HG02973 (cell line): ENCODE measurements around the gene ZSCAN2.

Experiments used
- ATAC-seq: cut with Tn5 transposase; IDR thresholded peaks from one replicate; pipeline ENCODE4 v1.9.1; 2021; ENCODE audit warnings: moderate library complexity; ENCODE audit not compliant: unreplicated experiment

Gene ZSCAN2

DNA sequence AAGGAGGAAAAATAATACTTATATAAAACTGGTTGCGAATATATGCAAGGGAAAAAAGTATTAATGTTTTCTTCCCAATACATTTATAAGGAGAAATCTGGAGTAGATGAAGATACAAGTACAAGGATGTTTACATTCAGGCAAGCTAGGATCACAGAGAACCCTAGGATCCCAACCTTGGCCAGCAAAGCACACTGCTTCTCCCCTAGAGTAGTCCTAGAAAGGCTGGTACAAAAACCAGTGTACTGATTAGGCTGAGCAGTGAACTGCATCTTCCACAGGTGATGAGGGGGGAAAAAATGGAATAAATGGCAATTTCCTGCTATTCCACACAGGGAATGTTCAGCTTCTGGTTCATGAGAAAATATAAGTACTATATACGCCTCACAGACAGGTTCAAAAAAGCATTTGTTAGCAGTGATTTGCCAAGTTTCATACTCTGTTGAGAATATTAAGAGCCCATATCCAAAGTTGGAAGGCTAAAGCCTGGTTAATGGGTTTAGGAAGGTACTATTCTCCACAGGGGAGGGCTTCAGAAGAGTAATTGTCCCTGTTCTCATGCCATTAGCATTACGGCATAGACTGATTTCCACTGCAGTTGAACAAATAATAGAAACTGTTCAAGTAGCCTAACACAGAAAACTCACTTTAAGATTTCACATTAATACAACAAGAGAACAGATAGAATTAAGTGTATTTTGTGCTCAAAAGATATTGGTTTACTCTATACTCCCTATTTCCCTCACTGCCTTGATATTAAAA lies 67.6 kb downstream of the ZSCAN2 start:
- ATAC-seq = no peak

DNA sequence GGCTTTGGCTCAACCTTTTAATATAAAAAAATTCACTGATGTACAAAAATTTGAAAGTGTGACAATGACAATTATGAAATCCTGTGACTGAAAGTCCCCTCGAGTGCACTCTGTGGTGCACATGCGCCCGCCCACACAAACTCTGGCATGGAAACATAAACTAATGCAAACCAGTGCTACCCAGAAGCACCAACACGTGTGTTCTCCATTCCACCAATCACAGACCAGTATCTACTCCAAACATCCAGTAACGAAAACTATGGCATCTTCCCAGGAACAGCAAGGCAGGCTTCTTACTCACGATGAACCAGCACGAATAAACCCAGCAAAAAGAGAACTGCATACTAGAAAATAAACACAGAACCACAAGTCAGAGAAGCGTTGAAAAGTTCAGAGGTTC lies 68.9 kb downstream of the ZSCAN2 start:
- ATAC-seq = no peak

DNA sequence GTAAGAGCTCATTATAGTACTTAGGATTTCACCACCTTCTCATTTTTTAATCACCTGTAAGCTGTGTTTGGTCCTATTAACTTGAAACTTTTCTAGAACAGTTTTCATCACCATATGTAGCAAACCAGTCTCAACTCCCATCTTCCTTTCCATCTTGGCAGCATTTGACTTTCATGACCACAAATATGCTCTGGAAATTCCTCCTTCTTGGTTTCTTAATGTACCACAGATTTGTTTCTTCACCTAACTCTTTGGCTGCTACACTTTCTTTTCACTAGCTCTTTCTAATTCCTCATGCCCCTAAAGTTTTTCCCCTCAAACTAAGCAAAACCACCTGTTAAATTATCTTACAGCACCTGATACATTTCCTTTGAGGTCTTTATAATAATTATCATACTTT lies 70.4 kb downstream of the ZSCAN2 start:
- ATAC-seq = no peak
